GM10847 (cell line): ENCODE data around the gene GRAMD1A.

Experiments
- POLR2A ChIP-seq: IDR thresholded peaks from 2 replicates; pipeline ENCODE4 v1.6.1; 2011; ENCODE audit not compliant: insufficient read length; ENCODE audit errors: extremely low read depth

Gene GRAMD1A

DNA sequence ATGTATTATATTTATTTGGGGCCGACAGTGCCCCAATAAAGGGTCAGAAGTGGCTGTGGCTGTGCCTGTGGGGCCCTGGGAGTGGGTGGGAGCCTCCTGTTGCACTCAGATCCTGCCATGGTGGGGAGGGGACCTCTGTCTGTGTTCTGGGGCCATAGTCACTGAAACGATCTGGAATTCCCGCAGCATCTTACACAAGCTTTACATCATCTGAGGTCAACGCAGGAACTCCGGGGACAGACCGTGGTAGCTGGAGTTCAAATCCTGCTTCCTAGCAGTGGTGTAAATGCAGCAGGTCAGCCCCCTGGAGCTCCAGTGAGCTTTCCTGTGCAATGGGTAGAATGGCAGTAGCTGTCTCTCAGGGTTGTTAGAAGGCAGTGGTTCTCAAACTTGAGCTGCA is 26.3 kb downstream of the GRAMD1A start:
- no peak for TF ChIP-seq POLR2A

GRCh38 chr19:35027009-35027408 is 26.9 kb downstream of the GRAMD1A start:
- no peak for TF ChIP-seq POLR2A

DNA sequence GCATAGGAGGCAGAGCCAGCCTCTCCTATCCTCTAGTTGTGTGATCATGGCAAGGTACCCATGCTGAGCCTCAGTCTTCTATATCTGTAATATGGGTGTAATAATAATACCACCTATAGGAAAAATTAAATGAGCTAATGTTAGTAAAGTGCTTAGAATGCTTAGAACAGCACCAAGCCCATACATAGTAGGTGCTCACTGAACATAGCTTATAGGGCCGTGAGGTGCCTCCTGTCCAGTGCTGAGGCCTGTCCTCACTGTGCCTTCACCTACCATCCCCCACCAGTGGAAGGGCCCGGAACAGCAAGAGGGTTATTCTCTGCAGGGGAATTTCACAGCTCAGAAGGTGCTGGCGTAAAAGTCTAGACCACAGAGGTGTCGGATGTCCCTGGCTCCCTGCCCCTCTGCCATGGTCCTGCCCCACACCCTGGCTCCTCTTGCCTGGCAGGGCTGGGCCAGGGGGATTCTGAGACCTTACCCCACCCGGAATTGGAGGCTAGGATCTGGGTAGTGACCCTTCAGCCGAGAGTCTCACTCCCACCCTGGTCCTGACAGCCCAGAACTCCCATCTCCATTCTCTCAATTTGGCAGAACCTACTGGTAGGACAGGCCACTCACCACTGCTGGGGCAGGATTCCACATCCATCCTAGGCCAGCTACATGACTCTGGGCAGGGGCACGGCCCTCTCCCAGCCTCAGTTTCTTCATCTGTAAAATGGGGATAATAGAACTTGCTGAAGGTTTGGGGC is 27.9 kb downstream of the GRAMD1A start:
- TF ChIP-seq POLR2A, result no peak

DNA sequence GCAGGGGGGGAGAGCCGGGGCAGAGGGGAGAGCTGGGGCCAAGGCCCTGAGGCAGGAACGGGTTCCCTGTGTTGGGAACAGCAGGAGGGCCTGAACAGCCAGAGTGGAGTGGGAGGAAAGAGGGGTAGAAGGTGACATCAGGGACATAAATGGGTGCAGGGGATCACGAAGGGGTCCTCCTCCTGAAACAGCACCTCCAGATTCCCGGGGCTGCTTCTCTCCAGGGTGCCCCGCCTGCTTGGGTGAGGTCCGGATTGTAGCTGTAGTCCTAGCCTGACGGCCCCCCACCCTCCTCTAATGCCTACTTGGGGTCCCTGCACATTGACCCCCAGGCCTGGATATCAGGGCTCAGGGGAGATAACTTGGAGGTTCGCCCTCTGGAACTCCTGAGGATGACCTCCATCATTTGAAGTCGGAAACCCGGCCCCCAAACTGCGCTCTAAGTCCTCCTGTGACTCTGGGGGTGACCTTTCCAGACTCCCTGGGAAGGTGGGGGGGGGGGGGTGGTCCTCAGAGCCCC is 29.7 kb downstream of the GRAMD1A start:
- no peak for TF ChIP-seq POLR2A

DNA sequence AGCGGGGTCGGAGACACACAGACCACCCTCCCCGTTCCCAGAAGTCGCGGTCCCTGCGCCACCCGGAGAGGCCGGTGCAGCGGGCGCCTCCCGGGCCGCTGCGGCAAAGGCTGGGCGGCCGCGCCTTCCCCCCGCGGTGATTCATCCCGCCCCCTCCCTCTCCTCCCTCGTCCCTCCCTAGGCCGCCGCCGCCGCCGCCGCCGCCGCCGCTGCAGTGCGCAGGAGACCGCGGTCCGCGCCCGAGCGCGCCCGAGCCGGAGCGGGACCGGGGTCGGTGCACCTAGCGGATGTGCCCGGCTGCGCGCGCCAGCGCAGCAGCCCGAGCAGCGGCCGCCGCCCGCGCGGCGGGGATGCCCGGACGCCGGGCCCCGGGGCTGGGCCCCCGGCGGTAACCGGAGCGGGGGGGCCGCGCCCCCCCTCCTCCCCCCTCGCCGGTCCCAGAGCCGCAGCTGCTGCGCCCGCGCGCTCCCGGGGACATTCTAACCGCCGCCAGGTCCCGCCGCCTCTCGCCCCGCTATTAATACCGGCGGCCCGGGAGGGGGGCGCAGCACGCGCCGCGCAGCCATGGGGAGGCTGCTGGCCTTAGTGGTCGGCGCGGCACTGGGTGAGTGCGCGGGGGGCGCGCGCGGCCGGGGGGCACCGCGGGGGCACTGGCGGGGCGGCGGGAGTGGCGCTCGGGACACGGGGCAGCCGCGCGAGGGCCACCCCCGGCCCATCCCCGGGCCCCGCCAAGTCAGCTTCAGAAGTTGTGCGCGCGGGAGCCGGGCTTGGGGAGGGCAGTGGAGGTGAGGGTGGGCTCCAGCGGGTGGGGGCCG is 30.3 kb downstream of the GRAMD1A start, which contains the start of gene SCN1B:
Gene SCN1B, plus strand, starts transcription at position 214 of the 815 bp plus-strand sequence. Its CDS starts 351 bp downstream, at position 565.
- no peak for TF ChIP-seq POLR2A

DNA sequence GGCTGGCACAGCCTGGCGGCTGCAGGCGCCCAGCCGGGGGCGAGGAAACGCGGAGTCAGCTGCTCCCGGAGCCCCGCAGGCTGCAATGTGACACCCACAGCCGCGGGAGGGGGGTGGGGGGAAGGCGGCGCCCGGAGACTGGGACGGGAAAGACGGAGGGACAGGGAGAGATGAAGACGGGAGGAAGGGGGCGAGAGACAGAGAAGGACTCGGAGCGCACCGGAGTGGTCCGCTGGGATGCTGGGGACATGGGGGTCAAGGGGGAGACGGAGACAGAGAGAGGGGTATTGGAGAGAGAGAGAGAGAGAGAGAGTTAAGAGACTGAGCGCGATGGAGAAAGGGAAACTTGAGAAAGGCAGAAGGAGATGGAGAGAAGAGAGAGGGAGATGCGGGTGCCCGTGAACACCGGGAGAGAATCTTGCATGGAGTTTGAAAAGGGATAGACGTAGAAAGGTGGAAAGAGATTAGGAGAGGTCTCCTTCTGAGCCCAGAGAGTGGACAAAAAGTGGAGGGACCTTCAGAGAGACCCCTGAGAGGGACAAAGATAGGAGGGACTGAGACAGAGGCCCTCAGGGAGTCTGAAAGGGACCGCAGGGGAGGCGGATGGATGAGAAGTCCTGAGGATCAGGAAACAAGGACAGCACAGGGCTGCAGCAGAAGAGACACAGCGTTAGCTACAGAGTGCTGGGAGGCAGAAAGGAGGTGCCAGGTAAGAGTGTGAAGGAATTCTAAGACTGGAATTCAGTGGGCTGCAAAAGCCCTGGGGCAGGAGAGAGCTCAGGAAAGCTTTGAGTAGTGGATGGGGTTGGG is 31.2 kb downstream of the GRAMD1A start:
- no peak for TF ChIP-seq POLR2A

- TF ChIP-seq POLR2A, result no peak
These were observed 32.3 kb downstream of the GRAMD1A start for GRCh38 chr19:35032356-35032865.

GRCh38 chr19:35033067-35034004 is 33.2 kb downstream of the GRAMD1A start:
- TF ChIP-seq POLR2A, result no peak

- TF ChIP-seq POLR2A, result no peak
These were observed 33.9 kb downstream of the GRAMD1A start for GRCh38 chr19:35034005-35034502.

DNA sequence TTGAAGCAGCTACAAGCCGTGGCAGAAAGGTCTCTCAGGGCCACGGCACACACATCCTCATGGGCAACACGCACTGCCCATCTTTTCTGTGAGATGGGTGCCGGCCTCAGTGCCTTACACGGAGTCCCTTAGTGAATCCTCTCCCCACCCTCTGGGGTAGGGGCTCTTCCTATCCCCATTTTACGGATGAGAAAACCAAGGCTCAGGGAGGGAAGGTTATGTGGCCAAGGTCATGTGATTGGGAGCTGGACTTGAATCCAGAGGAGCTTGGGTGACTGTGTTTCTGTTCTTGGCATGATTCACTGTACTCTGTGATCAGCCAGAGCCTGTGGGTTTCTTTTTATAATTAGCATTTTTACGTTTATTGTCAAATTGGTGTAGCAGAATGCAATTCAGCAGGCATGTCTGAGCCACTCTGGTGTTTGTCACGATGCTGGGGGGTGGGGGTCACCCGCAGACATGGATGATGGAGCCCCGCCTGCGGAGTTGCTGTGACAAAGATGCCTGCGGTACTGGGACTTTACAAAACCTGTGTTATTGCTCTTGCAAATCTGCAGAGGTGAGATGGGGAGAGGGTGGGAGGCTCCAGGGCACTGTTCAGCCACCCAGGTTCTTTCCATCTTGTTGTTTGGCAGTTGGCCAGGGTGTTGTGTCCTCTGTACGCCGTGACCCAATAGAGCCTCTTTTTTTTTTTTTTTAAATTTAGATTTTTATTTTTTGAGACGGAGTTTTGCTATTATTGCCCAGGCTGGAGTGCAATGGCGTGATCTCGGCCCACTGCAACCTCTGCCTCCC is 34.7 kb downstream of the GRAMD1A start:
- TF ChIP-seq POLR2A, result no peak

- TF ChIP-seq POLR2A, result no peak
These were observed 37.8 kb downstream of the GRAMD1A start for GRCh38 chr19:35037716-35038622.

DNA sequence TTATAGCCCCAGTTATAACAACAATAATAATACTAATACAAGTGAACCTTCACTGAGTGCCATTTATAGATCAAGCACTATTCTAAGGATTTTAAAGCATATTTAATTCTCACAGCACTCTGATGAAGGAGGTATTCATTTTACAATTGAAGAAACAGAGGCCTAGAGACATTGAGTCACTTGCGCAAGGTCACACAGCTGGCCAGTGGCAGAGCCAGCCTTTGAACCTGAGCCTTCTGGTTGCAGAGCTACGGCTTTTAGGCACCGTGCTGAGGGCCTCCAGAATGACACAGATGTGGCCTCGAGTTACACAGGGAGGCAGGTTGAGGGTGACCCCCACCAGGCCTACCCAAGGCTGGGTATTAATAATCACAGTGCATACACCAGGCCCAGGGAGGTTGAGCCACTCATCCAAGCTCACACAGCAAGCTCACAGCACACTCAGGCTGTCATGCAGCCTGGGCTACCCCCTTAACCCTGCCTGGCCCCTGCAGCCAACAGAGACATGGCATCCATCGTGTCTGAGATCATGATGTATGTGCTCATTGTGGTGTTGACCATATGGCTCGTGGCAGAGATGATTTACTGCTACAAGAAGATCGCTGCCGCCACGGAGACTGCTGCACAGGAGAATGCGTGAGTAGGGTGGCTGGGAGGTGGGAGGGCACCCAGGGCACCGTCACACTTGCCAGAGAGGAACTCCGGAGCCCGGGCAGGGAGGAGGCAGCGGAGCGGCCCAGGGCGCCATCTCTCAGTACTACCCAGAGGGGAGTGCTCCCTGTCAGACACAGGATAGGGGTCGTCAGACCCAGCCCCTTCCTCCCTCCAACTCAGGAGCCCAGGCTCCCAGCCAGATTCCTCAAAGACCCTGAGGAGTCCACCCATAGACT is 38.7 kb downstream of the GRAMD1A start:
- TF ChIP-seq POLR2A, result no peak
